GM04504 (cell line): ENCODE measurements around the gene ADAMTS12.

Source experiments
- DNase-seq: peaks from one replicate; pipeline ENCODE4 v3.0.0-alpha.2; 2012; ENCODE audit warnings: low read depth

The ADAMTS12 gene

GRCh38 chr5:33702867-33703266 is 188.9 kb downstream of the ADAMTS12 start:
- no peak for DNase-seq

- DNase-seq = no peak
Measured at GRCh38 chr5:33701951-33702350, 189.8 kb downstream of the ADAMTS12 start.

- DNase-seq = no peak
Measured at GRCh38 chr5:33701251-33701650, 190.5 kb downstream of the ADAMTS12 start.

- DNase-seq = no peak
Measured at GRCh38 chr5:33696411-33696810, 195.4 kb downstream of the ADAMTS12 start.

GRCh38 chr5:33692980-33693379 is 198.8 kb downstream of the ADAMTS12 start:
- DNase-seq = no peak

DNA sequence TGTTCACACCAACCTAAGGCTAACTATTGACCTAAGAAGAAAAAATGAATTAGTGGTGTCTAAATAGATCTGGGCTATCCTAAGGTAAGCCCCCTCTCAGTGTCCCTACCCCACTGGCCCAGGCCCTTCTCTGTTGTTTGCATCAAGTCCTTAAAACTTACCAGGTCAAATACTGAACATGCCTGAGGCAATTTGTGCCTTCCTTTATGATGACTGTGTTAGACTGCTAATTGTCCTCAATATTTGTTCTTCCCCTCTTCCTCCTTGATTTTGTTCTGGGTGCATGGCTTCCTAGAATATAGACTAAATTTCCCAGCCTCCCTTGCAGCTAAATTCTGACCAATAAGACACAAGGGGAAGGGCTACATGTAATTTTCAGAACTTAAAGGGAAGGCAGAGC is 199.9 kb downstream of the ADAMTS12 start:
- no peak for DNase-seq

GRCh38 chr5:33690374-33691135 is 201.2 kb downstream of the ADAMTS12 start:
- DNase-seq = peak; percentile 82

DNA sequence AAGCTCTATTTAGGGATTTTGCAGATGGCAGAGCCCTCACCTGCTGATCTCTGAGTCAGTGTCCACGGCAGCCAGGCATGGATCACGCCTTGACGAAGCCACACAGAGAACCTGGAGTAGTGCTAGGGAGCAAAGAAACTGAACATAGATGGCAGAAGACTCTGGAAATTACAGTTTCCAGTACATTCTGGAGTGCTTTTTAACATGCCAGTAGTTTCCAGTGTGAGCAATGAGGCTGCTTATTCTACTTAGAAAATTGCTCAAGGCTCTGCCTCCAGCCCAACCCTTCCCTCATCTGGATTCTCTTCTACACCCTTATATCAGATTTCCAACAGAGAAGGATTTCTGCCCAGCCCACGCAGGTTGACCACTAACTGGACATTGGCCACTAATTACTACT is 203.3 kb downstream of the ADAMTS12 start:
- DNase-seq = no peak

- no peak for DNase-seq
Measured at GRCh38 chr5:33688066-33688465, 203.7 kb downstream of the ADAMTS12 start.

DNA sequence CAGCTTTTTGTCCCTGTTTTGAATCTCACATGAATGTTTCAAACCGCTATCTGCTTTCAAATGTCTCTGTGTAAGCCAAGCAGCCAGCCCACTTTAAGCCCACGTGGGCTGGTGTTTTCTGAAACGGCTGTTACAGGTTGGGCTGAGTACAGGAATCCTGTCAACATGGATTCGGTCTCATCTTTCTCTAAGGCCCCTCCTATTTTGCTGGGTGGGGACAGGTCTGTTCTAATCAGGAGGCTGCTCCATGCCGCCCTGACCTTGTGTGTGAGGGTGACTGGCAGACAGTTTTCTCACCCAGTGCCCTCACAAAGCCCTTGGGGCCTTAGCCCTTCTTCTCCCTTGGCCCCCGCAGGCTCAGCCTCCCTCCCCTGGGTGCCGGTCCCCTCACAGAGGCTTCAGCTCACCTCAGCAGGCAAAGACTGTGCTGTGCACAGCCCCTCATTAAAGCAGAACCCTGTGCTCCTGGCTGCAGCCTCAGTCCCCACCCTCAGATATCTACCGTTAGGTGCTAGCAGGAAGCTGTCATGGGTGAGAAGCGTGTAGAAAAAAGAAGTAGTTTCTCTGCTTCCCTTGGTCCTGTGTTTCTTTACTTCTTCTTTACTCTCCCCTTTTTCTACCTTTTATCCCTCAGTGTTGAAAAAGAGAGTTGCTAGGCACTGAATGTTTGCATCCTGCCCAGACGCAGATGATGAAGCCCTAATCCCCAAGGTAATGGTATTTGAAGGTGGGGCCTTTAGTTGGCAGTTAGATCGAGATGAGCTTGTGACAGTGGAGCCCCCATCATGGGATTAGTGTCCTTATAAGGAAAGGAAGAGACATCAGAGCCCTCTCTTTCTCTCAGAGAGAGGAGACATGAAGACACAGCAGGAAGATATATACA is 205.7 kb downstream of the ADAMTS12 start:
- no peak for DNase-seq

DNA sequence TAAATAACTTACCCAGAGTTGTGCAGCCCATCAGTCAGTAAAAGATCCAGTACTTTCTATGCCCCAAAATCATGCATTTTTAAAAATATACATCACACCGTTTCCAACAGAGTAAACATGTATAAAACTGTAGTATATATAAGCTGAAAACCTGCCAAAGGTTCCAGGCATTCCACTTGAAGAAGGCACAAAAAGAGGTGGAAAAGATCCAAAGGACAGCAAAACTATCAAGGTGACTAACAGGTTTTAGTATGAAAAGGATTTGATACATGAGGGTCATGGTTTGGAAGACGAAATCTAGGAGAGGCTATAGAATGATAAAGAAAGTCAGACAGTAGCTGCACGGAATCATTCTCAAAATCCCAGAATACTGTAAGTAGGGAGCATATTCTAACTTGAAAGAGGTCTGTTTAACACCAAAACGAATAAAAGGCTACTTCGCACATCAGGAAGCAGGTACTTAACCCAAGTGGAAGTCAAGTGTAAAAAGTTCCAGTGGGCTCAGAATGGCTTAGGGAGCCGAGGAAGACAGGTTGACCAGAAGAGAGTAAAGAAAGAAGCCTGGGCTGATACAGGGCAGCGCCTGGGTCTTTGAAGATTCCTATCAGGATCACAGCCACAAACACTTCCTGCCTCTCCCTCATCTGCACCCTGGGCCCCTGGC is 207.2 kb downstream of the ADAMTS12 start:
- no peak for DNase-seq

GRCh38 chr5:33679791-33680190 is 212.0 kb downstream of the ADAMTS12 start:
- peak; percentile 58 for DNase-seq

- DNase-seq = no peak
Measured at GRCh38 chr5:33675958-33676464, 215.8 kb downstream of the ADAMTS12 start.

- DNase-seq = no peak
Measured at GRCh38 chr5:33671700-33672291, 220.0 kb downstream of the ADAMTS12 start.

DNA sequence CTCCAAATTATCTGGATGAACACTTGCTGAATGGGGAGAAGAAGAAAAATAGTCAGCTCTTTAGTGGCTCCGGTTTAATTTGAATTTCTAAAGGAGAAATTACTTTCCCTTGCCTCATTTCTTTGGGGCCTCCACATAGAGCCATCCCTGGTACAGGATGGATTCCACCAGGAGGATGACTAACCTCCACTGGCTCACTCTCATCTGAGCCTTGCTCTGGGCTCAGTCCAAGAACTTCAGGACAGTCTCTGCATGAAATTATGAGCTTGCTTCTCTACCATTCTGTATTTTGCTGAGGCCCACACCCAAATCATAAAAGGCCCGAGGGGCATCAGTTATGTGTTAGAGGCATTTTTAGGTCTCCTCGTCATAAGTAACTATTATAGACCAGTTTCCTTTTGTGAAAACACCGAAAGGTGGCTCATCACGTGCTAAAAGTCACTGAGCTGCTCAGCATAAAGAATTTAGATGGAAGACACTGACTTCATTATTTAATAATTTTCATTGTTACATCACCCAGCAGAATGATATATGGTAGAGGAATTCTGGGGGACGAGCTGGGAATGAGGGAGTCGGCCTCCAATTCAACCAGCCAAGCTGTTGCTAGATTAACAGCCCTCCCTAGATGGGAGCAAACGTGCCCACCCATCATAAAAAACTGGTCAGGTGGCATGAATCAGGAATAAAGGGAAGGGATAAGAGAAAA is 228.9 kb downstream of the ADAMTS12 start:
- peak; percentile 52 for DNase-seq

DNA sequence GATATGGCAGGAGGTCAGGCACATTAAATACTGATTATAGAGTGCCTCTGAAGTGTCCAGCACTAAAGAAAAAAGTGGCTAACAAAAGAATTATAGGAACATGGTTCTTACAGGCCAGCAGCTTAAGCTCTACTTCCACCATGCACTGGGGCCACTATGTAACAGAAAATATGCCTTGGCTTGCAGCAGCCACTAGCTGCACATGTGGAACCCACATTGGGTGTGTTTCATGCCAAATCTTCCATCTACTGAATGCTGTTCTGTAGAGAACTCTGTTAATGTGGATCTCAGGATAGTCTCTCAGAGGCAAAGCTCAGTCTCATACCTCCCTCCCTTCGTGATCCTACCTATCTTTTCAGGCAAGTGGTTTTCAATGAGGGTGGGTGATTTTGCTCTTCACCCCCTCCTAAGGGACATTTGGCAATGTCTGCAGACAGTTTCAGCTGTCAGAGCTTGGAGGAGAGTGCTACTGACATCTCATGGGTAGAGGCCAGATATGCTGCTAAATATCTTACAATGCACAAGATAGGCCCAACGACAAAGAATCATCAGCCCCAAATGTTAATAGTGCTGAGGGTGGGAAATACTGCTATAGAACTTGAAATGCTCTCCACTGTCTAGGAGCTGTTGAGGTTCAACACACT is 232.1 kb downstream of the ADAMTS12 start:
- DNase-seq = no peak

GRCh38 chr5:33657804-33658440 is 233.9 kb downstream of the ADAMTS12 start:
- DNase-seq = no peak

DNA sequence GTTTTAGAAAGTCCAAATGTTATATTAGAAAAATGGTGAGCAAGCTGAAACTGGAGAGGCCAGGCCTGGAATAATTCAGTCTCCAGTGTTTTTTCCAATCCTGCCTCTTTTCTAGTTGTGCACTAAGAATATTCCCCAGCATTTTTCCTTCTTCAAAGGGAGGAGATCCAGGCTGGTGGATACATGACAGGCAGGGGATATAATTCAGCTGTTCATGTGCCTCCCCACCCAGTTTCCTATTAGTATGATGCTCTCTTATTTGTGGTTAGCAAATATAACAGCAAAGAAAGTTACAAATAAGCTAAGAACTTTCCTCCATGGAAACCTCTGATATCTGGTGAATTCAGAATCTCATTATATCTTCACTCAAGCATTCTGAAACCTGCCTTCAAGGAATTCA is 234.6 kb downstream of the ADAMTS12 start:
- no peak for DNase-seq

DNA sequence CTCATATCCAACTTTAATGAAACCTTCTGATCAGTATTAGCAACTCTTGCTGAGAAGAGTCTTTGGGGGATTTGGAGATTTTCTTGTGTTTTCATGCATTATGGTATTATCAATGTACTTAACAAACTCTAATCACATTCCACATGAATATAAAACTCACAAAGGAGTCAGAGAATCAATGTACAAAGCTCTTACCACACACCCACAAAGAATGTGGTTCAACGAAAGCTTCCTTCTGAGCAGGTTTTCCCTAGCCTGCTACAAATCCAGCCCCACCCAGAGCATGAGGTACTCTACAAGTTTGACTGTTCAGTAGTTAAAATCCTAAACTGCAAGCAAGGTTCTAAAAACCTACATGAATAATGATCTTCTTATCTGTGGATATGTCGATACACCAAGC is 240.9 kb downstream of the ADAMTS12 start:
- DNase-seq = no peak
